ENCODE measurements around the gene FERMT1. TPM values are rescaled to one million over a fixed set of nuclear protein-coding genes. Genes with fewer than 3 reads are reported as not detected.

Gene FERMT1
- total and polyA plus RNA-seq, 12 donors: 9.9 to 83.7 (median 32.2) TPM

DNA sequence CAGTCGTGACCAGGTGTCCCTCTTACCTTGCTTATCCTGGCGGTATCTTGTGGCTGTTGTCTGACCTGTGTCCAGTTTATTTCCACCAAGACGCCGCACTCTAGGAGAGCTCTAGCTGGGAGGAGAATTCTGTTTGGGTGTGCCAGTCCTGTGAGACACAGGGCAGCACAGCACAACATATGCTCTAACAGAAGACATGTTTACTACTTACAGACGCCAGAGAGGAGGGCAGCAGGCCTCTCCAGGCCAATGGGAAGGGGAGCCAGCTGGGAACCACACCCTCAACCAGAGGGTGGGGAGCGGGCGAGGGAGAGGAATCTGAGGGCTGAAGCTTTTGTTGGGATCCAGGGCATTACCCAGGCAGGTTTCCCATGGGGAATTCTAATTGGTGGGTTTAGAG is 25.2 kb upstream of the FERMT1 start:
- no peaks in the 10 kb centered on the region for H3K4me1 ChIP-seq (replicated peaks in 1 of 2)
- intact Hi-C loops (cut with DNase I): no loop called here
- no peaks in the 10 kb centered on the region for H3K36me3 ChIP-seq (replicated peaks in 1 of 2)
- H3K27ac ChIP-seq: no peak overlapping the region
- no peaks in the 10 kb centered on the region for H3K9me3 ChIP-seq (replicated peaks in 1 of 3)
- H3K27me3 ChIP-seq: no peaks in the 10 kb centered on the region
- TF ChIP-seq POLR2A (IDR thresholded peaks at IDR 0.05): no peak
- TF ChIP-seq CTCF (IDR thresholded peaks at IDR 0.05): no peak
- 91 to 97% (median 95%) methylated on average over 7 of the region's 7 CpGs for WGBS, 4 donors
- no peak overlapping the region for H3K4me3 ChIP-seq
- no peak for DNase-seq

- peak; percentile 79 to 90 (median 84) for TF ChIP-seq CTCF (IDR thresholded peaks at IDR 0.05)
- no peak for TF ChIP-seq POLR2A (IDR thresholded peaks at IDR 0.05)
- WGBS, 4 donors: 1 to 3% (median 2%) methylated on average over 10 of the region's 10 CpGs
- H3K27ac ChIP-seq: no peak overlapping the region
- no peaks in the 10 kb centered on the region for H3K4me1 ChIP-seq (replicated peaks in 1 of 2)
- no peaks in the 10 kb centered on the region for H3K36me3 ChIP-seq (replicated peaks in 1 of 2)
- no peaks in the 10 kb centered on the region for H3K9me3 ChIP-seq (replicated peaks in 1 of 3)
- H3K4me3 ChIP-seq: no peak overlapping the region
- DNase-seq: peak; percentile 38 to 76 (median 68)
- intact Hi-C loops (cut with DNase I): no loop called here
- H3K27me3 ChIP-seq: no peaks in the 10 kb centered on the region
These were observed 19.6 kb upstream of the FERMT1 start for GRCh38 chr20:6142348-6142993.

- no peaks in the 10 kb centered on the region for H3K27me3 ChIP-seq
- H3K27ac ChIP-seq: no peak overlapping the region
- DNase-seq: no peak
- no peaks in the 10 kb centered on the region for H3K36me3 ChIP-seq (replicated peaks in 1 of 2)
- TF ChIP-seq POLR2A (IDR thresholded peaks at IDR 0.05): no peak
- TF ChIP-seq CTCF (IDR thresholded peaks at IDR 0.05): peak in 2 of 6 experiments; percentile 13 to 22
- intact Hi-C loops (cut with DNase I): no loop called here
- no peaks in the 10 kb centered on the region for H3K4me1 ChIP-seq (replicated peaks in 1 of 2)
- WGBS, 4 donors: 51 to 94% (median 68%) methylated on average over 2 to 3 of the region's 3 CpGs
- H3K4me3 ChIP-seq: no peak overlapping the region
- H3K9me3 ChIP-seq (replicated peaks in 1 of 3): no peaks in the 10 kb centered on the region
These were observed 18.1 kb upstream of the FERMT1 start for GRCh38 chr20:6140947-6141346.

- intact Hi-C loops (cut with DNase I): no loop called here
- no peak overlapping the region for H3K27ac ChIP-seq
- H3K9me3 ChIP-seq (replicated peaks in 1 of 3): no peaks in the 10 kb centered on the region
- TF ChIP-seq CTCF (IDR thresholded peaks at IDR 0.05) (no peak), POLR2A (IDR thresholded peaks at IDR 0.05) (no peak)
- 77 to 84% (median 83%) methylated on average over 8 of the region's 8 CpGs for WGBS, 4 donors
- H3K36me3 ChIP-seq (replicated peaks in 1 of 2): no peaks in the 10 kb centered on the region
- H3K27me3 ChIP-seq: no peaks in the 10 kb centered on the region
- no peak for DNase-seq
- no peaks in the 10 kb centered on the region for H3K4me1 ChIP-seq (replicated peaks in 1 of 2)
- no peak overlapping the region for H3K4me3 ChIP-seq
These were observed 12.5 kb upstream of the FERMT1 start for GRCh38 chr20:6135347-6135746.

All from adrenal gland (tissue), 12 donors.